HG02840 (cell line): ENCODE results near the gene ERCC2.
"Not testable (repeated sequence)": the region's sequence is repeated elsewhere in the genome, so short reads cannot be mapped to it uniquely, and the experiment has no call there.

Source experiments
- ATAC-seq: cut with Tn5 transposase; IDR thresholded peaks from one replicate; pipeline ENCODE4 v1.9.1; 2021; ENCODE audit warnings: mild to moderate bottlenecking, moderate library complexity, moderate number of reproducible peaks; ENCODE audit not compliant: unreplicated experiment, low FRiP score

Gene ERCC2

DNA sequence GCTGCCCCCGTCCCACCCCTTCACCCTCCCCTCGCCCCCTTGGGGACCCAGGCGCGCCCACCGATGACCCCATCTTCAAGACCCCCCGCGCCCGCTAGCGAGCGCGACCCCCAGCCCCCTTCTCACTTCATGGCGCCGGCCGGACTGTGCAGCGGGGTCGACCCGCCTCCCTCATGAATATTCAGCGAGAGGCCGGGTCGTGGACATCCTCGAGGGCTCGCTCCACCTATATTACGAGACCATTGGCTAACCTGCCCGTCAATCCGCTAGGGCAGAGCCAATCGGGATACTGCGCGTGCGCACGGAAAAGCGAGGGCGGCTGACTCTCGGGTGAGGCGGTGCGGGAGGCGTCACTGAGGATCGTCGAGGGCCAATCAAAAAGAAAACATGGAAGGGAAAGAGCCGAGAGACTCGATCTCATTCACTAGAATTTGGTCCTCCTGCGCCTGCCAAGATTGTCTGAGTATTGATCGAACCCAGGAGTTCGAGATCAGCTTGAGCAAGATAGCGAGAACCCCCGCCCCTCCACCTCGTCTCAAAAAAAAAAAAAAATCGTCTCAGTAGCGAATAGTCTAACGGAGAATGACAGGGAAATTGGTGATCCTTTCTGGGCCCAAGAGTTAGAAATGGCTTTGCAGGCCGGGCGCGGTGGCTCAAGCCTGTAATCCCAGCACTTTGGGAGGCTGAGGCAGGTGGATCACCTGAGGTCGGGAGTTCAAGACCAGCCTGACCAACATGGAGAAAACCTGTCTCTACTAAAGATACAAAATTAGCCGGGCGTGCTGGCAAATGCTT is at the start of gene ERCC2:
ERCC2 (minus strand) TSS at position 164 of the 795 bp plus-strand sequence; CDS start at position 131, 33 bp downstream.
- ATAC-seq, result peak; percentile 94

DNA sequence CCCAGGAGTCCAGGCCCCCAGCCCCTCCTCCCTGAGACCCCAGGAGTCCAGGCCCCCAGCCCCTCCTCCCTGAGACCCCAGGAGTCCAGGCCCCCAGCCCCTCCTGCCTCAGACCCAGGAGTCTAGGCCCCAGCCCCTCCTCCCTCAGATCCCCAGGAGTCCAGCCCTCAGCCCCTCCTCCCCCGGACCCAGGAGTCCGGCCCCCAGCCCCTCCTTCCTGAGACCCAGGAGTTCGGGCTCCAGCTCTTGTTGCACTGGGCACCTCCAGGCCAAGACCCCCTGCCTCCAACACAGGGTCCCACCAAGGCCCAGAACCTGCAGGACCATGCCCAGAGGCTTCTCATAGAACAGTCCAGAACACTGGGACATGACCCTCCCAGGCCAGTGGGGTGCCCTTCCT is 49.5 kb upstream of the ERCC2 start:
- ATAC-seq, result no peak

DNA sequence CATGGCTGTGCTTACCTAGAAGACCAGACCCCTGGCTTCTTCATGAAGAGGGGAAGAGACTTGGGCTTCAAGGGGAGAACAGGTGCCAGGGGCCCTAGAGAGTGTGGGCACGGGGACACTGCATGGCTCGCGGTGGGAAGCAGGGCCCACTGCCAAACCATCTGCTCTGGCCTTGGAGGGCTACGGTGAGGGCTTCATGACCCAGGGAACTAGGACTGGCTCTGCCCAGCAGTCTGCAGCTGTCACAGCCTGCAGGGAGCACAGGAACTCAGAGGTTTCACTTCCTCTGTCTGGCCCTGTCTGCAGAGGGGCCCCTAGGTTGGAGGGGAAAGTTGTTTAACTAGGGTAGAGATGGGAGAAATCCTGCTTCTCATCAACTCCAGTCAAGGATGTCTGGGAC is 49.0 kb upstream of the ERCC2 start:
- peak; percentile 41 for ATAC-seq

DNA sequence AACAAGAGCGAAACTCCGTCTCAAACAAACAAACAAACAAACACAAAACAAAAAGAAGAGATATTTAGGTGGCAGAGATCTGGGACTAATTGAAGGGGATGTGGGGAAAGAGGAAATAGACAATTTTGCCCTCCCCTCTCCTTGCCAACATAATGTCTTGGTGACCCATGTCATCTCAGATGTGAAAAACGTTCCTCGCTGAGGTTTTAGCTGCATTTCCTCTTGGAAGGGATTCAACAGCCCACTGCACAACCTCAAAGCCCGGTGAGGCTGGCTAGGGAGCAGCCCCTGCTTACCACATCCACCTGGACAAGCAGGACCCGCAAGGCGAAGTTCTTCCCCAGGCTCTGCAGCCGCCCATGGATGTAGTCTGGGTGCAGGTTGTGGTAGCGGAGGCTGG is 48.4 kb upstream of the ERCC2 start:
- ATAC-seq, result no peak

DNA sequence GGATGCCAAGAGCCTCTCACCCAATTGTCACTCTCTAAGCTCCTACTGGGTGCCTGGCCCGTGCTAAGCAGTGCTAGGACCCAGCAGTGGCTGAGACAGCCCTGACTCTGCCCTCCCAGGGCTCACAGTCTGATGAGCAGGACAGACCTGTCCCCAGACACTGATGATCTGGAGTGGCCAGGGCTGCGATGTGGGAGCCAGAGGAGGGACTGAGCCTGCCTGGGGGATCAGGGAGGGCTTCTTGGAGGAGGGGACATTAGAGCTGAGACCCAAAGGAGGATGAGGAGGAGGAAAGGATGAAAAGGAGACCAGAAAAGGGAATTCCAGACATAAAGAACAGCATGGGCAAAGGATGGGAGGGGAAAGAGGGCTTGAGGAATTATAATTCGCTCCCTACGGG is 46.8 kb upstream of the ERCC2 start:
- no peak for ATAC-seq

DNA sequence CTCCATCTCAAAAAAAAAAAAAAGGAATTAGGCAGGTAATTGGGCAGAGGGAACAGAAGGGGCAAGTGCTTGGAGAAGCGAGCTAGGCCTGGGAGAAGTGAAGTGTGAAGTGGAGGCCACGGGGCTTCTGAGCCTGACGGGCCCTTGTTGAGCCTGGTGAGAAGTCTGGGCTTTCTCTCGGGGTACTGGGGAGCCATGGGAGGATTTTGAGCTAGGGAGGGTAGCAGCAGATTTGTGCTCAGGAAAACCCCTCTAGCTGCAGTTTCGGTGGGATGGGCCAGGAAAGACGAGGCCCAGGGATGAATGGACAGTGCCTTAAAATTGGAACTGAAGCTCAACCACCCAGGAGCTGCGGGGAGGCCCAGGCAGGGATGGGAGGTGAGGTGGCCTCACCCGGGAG is 44.1 kb upstream of the ERCC2 start:
- no peak for ATAC-seq

DNA sequence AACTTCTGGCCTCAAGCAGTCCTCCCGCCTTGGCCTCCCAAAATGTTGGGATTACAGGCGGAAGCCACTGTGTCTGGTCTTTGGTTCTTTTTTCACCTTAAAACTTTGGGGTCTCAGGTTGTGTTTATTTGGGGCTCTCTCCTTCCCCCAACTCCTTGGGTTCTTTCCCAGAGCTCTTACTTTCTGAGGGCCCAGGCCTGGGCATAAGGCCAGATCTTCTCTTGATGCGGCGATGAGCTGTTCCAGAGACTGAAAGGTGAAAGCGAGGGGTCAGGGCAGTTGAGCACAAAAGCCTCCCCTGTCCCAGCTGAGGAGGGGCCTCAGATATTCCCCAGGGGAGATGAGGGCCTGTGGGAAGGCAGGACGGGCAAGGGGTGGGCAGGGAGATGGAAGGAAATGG is 43.1 kb upstream of the ERCC2 start:
- ATAC-seq, result no peak

DNA sequence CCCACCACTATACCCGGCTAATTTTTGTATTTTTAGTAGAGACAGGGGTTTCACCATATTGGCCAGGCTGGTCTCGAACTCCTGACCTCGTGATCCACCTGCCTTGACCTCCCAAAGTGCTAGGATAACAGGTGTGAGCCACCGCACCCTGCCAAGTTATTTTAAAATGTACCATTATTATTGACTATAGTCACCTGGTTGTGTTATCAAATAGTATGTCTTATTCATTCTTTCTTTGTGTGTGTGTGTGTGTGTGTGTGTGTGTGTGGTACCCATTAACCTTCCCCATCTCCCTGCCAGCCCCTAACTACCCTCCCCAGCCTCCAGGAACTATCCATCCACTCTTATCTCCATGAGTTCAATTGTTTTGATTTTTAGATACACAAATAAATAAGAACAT is 40.0 kb upstream of the ERCC2 start:
- ATAC-seq, result not testable (repeated sequence)

DNA sequence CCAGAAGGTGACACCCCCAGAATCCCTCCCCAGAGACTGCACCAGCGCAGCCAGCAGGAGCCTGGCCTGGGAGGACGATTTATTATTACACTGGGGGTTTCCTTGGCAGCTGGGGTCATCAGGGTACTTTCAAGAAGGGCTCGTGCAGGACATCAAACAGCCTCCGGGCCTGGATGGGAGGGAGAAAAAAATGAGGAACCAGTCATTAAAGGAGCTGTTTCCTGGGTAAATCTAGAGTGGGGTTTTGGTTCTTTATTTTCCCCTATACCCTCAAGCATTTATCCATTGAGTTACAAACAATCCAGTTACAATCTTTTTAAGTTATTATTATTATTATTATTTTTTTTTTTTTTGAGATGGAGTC is 39.2 kb upstream of the ERCC2 start:
- no peak for ATAC-seq

DNA sequence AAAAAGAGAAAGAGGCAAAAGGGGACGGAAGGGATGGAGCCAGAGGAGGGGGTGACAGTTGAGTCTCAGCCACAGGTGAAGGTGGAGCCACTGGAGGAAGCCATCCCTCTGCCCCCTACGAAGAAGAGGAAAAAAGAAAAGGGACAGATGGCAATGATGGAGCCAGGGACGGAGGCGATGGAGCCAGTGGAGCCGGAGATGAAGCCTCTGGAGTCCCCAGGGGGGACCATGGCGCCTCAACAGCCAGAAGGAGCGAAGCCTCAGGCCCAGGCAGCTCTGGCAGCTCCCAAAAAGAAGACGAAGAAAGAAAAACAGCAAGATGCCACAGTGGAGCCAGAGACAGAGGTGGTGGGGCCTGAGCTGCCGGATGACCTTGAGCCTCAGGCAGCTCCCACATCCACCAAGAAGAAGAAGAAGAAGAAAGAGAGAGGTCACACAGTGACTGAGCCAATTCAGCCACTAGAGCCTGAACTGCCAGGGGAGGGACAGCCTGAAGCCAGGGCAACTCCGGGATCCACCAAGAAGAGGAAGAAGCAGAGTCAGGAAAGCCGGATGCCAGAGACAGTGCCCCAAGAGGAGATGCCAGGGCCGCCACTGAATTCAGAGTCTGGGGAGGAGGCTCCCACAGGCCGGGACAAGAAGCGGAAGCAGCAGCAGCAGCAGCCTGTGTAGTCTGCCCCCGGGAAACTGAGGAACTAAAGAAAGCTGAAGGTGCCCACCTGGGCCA is 38.6 kb upstream of the ERCC2 start:
- ATAC-seq, result no peak

DNA sequence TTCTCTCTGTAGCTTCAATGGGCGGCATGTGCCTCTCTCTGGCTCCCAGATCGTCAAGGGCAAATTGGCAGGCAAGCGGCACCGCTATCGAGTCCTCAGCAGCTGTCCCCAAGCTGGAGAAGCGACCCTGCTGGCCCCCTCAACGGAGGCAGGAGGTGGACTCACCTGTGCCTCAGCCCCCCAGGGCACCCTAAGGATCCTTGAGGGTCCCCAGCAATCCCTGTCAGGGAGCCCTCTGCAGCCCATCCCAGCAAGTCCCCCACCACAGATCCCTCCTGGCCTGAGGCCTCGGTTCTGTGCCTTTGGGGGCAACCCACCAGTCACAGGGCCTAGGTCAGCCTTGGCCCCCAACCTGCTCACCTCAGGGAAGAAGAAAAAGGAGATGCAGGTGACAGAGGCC is 37.7 kb upstream of the ERCC2 start:
- ATAC-seq, result no peak

DNA sequence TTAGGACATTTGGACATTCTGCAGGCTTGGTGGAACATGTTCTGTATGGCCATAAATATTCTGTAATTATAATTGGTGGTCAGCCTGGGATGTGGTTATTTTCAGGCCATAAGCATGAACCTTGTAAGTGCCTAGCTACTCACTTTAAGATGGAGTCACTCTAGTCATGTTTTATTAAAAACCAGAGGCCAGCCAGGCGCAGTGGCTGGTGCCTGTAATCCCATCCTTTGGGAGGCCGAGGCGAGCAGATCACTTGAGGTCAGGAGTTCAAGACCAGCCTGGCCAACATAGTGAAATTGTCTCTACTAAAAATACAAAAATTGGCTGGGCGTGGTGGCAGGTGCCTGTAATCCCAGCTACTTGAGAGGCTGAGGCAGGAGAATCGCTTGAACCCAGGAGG is 37.2 kb upstream of the ERCC2 start:
- not testable (repeated sequence) for ATAC-seq

DNA sequence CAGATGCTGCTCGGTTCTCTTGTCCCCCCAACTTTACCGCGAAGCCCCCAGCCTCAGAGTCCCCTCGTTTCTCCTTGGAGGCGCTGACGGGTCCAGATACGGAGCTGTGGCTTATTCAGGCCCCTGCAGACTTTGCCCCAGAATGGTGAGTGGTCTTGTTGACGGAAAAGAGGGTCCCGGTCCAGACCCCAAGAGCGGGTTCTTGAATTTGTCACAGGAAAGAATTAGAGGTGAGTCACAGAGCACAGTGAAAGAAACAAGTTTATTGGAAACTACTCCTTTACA is 36.7 kb upstream of the ERCC2 start:
- ATAC-seq, result no peak

DNA sequence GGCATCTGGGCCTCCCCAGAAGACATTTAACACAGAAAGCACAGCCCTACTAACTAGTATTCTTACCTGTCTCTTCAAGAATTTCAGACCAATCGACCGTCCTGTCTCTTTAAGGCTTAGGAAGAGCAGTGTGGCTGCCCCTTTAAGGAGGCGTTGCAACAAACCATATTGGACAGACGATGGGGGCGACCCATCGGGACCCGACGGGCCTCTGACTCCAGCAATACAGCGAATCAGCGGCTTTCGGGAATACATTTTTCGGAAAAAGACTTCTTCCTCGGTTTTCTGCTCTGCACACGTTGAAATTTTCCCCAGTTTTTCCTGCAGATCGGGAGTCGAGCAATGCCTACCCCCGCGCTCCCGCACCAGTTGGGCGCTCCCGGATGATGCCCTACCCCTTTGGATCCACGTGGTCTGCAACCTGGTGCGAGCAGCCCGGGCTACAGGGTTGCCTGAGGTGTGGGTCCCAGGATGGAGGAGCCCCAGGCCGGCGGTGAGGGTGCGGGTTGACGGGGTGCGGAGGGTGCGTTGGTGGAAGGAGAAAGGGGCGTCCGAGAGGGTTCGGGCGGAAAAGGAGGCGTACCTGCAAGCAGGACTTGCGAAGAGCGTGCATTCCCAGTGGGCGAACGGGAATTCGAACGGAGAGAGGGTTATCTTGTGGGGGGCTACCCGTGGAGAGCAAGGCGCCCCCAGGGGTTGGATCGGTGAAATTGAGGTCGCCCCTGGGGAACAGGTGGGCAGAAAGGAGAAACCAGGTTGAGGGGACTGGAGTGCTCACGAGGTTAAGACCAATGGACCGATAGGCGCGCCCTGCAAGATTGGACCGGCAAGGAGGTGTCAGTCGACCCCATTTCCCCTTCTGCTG is 36.1 kb upstream of the ERCC2 start, which contains the start of gene POLR1G:
POLR1G (plus strand) TSS at position 419 of the 865 bp plus-strand sequence; CDS start at position 472, 53 bp downstream.
- peak; percentile 74 for ATAC-seq

DNA sequence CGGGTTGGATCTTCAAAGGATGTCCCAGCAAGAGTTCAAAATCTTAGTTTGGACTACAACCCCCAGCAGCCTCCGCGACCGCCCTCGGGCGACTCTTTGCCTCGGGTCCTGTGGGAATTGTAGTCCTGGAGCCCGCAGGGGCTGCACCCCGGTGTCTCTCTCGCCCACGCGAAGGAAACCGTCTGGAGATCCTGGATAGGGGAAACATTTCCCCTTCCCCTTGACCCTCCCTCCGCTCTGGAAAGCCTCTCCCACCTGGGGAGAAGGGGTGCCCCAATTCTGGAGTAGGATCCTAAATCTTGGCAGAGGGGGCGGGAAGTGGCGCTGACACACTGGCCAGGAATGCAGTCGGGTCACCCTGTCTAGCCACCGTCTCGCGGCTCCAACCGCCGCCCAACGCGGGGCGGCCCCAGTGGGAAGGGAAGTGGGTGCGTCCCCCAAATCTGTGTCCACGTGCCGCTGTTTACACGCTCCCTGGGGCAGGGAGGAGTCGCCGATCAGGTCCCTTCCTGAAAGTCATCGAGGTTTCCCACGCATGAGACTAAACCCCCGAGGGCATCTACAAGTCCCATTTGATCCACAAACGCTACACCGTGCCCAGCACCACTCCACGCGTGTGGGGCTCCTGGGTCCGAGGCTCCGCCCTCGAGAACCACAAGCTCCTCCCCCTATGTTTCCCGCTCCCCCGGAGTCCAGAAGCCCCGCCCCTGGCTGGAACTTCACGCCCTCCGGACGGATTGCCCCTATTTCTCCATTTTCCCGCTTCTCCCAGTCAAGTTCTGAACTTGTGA is 35.3 kb upstream of the ERCC2 start:
- peak; percentile 47 for ATAC-seq

DNA sequence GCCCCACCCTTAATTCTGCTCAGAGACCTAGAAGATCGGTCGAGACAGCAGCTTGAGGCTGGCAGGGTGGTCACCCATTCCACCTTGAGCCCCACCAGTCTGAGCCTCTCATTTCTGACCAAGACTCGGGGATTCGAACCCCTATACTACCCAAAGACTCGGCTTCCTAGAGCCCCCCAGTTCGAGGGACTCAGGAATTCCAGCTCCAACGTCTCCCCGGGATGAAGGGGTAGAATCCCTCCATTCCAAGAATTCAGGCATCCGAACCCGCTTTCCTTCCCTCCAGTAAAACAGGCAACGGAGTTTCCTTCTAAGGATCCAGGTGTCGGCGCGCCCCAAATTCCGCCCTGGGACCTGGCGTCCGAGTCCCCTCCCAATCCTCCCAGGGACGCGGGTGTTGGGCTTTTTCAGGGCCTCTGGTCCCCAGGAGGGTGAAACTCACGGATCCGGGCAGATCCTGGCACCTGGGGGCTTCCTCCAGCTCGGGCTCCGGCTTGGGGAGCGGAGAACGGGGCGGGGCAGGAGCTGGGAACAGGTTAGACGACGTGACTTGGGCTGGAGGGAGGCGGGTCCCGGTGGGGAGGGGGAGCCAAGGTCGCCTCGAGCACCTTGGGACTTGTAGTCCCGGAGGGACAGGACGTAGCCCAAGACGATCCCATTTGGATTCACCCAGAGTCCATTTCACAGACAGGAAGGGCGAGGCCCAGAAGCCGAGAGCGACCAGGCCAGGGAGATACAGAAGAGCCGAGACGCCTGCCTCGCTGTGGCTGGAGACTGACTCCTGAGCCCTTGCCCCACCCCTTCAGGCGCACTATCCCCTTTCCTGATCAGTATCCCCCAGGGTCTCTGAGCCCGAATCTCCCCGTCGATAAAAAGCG is 34.4 kb upstream of the ERCC2 start, which contains the start of gene PPP1R13L:
PPP1R13L (minus strand) TSS at position 513 of the 878 bp plus-strand sequence. CDS start 6,751 bp downstream, outside the sequence.
- ATAC-seq, result peak; percentile 15

DNA sequence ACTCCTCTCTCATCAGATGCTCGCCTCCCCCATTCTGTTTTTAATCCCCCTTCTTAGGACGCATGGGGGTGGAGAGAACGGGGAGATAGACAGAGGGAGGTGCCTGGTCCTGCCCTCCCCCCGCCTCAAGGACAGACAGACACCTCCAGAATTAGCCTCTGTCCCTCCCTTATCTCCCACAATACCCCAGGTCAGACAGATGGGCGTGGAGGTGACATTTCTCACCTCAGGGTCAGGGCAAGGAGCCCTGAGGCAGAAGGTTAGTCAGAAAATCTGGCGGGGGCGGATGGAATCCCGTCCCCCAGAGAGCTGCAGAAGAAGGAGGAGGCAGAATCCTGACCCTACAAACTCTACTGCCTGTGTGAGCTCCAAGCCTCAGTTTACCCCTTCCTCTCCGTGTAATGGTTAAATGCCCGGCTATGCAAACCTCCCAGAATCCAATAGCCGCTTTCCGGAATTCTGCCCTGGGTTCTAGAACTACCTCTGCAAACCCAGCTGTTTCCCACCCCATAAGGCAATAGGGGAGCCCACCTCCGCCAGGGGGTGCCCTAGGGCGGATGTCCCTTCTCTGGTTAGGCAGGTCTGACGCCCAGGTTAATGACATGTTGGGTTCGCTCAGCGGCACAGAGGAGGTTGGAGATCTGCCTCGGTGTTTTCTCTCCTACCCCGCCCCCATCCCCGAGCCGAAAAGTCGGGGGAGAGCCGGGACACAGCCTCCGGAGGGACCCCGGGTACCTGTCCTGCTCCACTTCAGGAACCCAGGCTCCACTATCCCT is 33.6 kb upstream of the ERCC2 start:
- no peak for ATAC-seq

DNA sequence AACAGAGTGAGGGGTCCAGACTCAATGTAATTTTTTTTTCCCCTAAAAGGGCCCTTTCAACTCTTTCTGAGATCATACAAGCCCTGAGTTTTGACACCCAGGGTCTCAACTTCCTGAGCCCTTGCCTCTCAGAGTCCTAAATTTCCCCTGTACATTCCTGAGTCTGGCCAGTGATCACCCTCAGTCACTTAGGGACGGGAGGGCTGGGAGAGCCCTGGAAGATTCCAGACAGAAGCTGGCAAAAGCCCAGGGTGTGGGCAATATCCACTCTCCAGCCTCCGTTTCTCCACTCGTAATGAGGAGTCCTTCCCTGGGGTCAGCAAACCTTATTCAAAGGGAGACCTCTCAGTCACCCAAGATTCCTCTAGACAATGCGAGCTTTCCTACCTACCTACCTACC is 32.9 kb upstream of the ERCC2 start:
- no peak for ATAC-seq
